Measurements from ENCODE around the gene RBM4B. TPM values are rescaled to one million over a fixed set of nuclear protein-coding genes. Genes with fewer than 3 reads are reported as not detected.

The RBM4B gene
- total and polyA plus RNA-seq, 8 donors, result 11.3 to 61.4 (median 16.1) TPM; not detected in 1

DNA sequence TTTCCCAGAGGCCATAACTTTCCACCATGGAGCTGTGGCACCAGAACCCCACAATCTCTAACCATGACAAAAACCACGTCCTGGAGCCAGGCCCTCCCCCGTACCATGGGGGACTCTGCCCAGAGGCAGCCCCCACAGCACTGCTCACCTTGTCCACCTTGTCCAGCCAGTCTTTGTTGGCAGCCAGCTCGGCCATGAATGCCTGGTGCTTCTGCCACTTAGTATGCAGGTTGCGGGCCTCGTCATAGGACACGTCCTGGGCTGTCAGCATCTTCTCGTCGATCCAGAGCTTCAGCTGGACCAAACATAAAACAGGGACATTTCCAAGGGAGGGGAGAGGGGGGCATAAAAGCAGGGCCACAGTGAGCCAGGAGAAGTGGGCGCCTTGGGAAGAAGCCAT, 20.8 kb upstream of the RBM4B start:
- intact Hi-C loops (cut with DNase I; ENCODE audit: low total_unique reads), result no loop called here
- TF ChIP-seq POLR2AphosphoS5 (IDR thresholded peaks at IDR 0.05) (no peak), POLR2A (IDR thresholded peaks at IDR 0.05) (no peak), EP300 (IDR thresholded peaks at IDR 0.05) (no peak)
- TF ChIP-seq, protein P1, sequence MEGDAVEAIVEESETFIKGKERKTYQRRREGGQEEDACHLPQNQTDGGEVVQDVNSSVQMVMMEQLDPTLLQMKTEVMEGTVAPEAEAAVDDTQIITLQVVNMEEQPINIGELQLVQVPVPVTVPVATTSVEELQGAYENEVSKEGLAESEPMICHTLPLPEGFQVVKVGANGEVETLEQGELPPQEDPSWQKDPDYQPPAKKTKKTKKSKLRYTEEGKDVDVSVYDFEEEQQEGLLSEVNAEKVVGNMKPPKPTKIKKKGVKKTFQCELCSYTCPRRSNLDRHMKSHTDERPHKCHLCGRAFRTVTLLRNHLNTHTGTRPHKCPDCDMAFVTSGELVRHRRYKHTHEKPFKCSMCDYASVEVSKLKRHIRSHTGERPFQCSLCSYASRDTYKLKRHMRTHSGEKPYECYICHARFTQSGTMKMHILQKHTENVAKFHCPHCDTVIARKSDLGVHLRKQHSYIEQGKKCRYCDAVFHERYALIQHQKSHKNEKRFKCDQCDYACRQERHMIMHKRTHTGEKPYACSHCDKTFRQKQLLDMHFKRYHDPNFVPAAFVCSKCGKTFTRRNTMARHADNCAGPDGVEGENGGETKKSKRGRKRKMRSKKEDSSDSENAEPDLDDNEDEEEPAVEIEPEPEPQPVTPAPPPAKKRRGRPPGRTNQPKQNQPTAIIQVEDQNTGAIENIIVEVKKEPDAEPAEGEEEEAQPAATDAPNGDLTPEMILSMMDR (IDR thresholded peaks at IDR 0.05), result no peak
- no peak overlapping the region for H3K27ac ChIP-seq
- no peaks in the 10 kb centered on the region for H3K27me3 ChIP-seq
- peaks cover 0 to 9% (median 0%) of the 10 kb centered on the region in 4 donors for H3K9me3 ChIP-seq
- no peak overlapping the region for H3K4me3 ChIP-seq
- 91 to 96% (median 92%) methylated on average over 9 of the region's 9 CpGs for WGBS, 5 donors
- peaks cover 0 to 25% (median 9%) of the 10 kb centered on the region in 4 donors for H3K36me3 ChIP-seq
- no peak for DNase-seq
- peaks cover 0 to 7% (median 2%) of the 10 kb centered on the region in 4 donors for H3K4me1 ChIP-seq

DNA sequence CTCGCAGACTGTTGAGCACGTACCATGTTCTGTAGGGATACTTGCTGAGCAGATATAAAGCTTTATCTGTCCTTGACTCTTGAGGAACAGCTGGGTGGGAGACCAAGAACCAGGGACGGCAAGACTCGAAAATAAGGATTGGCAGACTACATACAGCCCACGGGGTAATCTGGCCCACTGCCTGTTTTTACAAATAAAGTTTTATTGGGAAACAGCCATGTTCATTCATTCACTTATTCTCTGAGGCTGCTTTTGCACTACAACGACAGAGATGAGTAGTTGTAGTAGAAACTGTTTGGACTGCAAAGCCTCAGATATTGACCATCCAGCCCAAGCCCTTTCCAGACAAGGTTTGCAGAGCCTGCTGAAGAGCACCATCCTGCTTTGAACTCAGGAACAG, 20.3 kb upstream of the RBM4B start:
- Histone ChIP-seq H3K4me1 (peaks cover 0 to 7% (median 2%) of the 10 kb centered on the region in 4 donors), H3K9me3 (peaks cover 0 to 9% (median 0%) of the 10 kb centered on the region in 4 donors), H3K36me3 (peaks cover 0 to 25% (median 9%) of the 10 kb centered on the region in 4 donors), H3K27ac (no peak overlapping the region), H3K4me3 (no peak overlapping the region), H3K27me3 (no peaks in the 10 kb centered on the region)
- TF ChIP-seq POLR2AphosphoS5 (IDR thresholded peaks at IDR 0.05), result no peak
- TF ChIP-seq, protein P1 (IDR thresholded peaks at IDR 0.05), result no peak
- no peak for TF ChIP-seq POLR2A (IDR thresholded peaks at IDR 0.05)
- TF ChIP-seq EP300 (IDR thresholded peaks at IDR 0.05), result no peak
- intact Hi-C loops (cut with DNase I; ENCODE audit: low total_unique reads), result no loop called here
- 90 to 93% (median 91%) methylated on average over 6 of the region's 6 CpGs for WGBS, 5 donors
- no peak for DNase-seq

DNA sequence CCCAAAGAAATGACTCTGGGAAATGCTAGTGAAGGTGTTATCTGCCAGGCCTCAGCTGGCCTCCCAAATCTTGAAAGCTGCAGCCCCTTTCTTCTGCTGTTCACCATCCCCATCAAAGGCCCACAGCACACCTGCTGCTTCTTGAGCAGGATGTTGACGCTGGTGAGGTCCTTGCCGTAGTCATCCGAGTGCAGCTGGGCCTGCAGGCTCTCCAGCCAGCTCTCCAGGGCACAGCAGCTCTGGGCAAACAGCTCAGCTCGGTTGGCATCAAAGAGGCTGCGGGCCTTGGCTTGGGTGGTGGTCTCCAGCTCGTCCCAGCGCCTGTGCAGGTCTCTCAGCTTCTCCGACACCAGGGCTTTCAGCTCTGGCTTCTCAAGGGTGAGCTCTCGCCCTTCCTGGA, 18.5 kb upstream of the RBM4B start:
- H3K27ac ChIP-seq, result no peak overlapping the region
- DNase-seq, result no peak
- WGBS, 5 donors, result 86 to 91% (median 88%) methylated on average over 6 to 9 of the region's 9 CpGs
- intact Hi-C loops (cut with DNase I; ENCODE audit: low total_unique reads), result no loop called here
- H3K36me3 ChIP-seq, result peaks cover 0 to 25% (median 8%) of the 10 kb centered on the region in 4 donors
- peaks cover 0 to 9% (median 0%) of the 10 kb centered on the region in 4 donors for H3K9me3 ChIP-seq
- TF ChIP-seq POLR2AphosphoS5 (IDR thresholded peaks at IDR 0.05) (no peak), POLR2A (IDR thresholded peaks at IDR 0.05) (no peak), EP300 (IDR thresholded peaks at IDR 0.05) (no peak)
- TF ChIP-seq, protein P1 (IDR thresholded peaks at IDR 0.05), result no peak
- no peak overlapping the region for H3K4me3 ChIP-seq
- no peaks in the 10 kb centered on the region for H3K27me3 ChIP-seq
- H3K4me1 ChIP-seq, result peaks cover 0 to 7% (median 2%) of the 10 kb centered on the region in 4 donors

DNA sequence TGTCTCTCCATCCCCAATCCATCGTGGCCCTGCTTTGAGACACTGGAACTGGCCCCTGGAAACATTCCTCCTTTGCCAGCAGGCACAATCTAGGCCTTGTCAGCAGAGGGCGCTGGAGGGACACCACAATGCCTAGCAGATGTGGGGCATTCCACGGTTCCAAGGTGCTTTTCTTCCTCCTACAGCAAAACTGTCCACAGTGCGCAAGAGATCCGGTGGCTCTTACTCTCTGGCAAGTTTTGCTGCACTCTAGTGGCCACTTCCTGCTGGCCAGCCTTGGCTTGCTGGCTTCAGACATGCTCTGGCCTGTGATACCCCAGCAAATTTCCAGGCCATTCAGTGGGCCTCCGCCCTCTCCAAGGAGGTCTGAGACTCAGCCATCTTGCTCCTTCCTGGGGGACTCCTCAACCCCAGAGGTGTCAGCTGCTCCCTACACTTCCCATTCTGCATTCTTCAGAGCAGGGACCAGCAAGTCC, 17.1 kb upstream of the RBM4B start:
- TF ChIP-seq, protein P1 (IDR thresholded peaks at IDR 0.05), result peak in 5 of 7 experiments; percentile 91 to 100 (median 96)
- peak in 2 of 3 donors; percentile 27 to 91 for TF ChIP-seq POLR2AphosphoS5 (IDR thresholded peaks at IDR 0.05)
- TF ChIP-seq POLR2A (IDR thresholded peaks at IDR 0.05), result no peak
- no peak for TF ChIP-seq EP300 (IDR thresholded peaks at IDR 0.05)
- WGBS, 5 donors, result 13 to 19% (median 18%) methylated on average over 6 of the region's 6 CpGs
- intact Hi-C loops (cut with DNase I; ENCODE audit: low total_unique reads), result loop anchor here (2.0 kb wide), 1 partner anchor 136 kb away; no protein-coding TSS in a partner anchor
- H3K27me3 ChIP-seq, result no peaks in the 10 kb centered on the region
- H3K36me3 ChIP-seq, result peaks cover 0 to 11% (median 0%) of the 10 kb centered on the region in 4 donors
- H3K4me3 ChIP-seq, result no peak overlapping the region
- H3K4me1 ChIP-seq, result peaks cover 0 to 7% (median 2%) of the 10 kb centered on the region in 4 donors
- peaks cover 0 to 8% (median 0%) of the 10 kb centered on the region in 4 donors for H3K9me3 ChIP-seq
- DNase-seq, result peak; percentile 93 to 95
- H3K27ac ChIP-seq, result no peak overlapping the region

Measured in stomach (tissue), 9 donors.